Measurements from ENCODE around the gene IDS.

IDS gene

DNA sequence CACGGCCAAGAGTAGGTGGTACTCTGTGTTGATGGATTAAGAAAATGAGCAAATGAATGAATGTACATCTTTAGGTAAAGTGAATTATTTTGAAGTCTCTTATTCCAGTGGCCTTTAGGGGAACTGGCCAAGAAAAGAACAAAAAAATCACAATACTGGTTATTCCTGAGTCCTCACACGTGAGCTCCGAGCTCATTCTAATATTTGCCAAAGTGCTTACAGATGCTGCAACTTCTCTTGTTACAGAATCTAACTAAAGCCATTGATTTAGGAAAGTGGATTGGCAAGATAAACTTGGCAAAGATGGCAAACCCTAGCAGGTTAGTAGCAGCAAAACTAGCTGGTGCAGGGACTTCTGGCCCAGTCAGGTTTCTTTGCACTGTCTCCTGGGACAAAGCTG is 37.6 kb downstream of the IDS start:
- TF ChIP-seq, protein P1, sequence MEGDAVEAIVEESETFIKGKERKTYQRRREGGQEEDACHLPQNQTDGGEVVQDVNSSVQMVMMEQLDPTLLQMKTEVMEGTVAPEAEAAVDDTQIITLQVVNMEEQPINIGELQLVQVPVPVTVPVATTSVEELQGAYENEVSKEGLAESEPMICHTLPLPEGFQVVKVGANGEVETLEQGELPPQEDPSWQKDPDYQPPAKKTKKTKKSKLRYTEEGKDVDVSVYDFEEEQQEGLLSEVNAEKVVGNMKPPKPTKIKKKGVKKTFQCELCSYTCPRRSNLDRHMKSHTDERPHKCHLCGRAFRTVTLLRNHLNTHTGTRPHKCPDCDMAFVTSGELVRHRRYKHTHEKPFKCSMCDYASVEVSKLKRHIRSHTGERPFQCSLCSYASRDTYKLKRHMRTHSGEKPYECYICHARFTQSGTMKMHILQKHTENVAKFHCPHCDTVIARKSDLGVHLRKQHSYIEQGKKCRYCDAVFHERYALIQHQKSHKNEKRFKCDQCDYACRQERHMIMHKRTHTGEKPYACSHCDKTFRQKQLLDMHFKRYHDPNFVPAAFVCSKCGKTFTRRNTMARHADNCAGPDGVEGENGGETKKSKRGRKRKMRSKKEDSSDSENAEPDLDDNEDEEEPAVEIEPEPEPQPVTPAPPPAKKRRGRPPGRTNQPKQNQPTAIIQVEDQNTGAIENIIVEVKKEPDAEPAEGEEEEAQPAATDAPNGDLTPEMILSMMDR (IDR thresholded peaks at IDR 0.05; ENCODE audit: insufficient read depth, low read length, poor library complexity, severe bottlenecking) = no peak
- Histone ChIP-seq H3K36me3 (ENCODE audit: control insufficient read depth, insufficient read depth, low read length) (no peaks in the 10 kb centered on the region), H3K27me3 (replicated peaks; ENCODE audit: control insufficient read depth, insufficient read depth, low read length) (no peaks in the 10 kb centered on the region; the same call in 1 of the 2 replicates), H3K4me3 (replicated peaks; ENCODE audit: low read depth, low read length) (no peak overlapping the region)
- DNase-seq (ENCODE audit: extremely low read depth, insufficient read length) = no peak

DNA sequence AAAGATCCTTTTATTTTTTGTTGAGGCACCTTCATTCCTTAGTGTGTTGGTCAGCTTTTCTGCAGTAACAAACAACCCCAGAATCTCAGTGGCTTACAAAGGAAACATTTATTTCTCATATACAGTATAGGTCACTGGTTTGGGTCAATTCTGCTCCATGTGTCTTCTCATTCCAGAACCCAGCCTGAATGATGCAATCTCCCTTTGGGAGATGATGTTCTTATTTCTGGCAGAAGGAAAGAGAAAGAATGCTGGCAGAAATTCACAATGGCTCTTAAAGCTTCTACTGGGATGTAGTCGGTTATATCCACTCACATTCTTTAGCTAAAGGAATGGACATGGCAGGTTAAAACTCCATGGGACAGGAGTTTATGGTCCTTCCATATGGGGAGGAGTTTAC is 42.3 kb downstream of the IDS start:
- no peak for DNase-seq (ENCODE audit: extremely low read depth, insufficient read length)
- TF ChIP-seq, protein P1 (IDR thresholded peaks at IDR 0.05; ENCODE audit: insufficient read depth, low read length, poor library complexity, severe bottlenecking) = no peak
- Histone ChIP-seq H3K4me3 (replicated peaks; ENCODE audit: low read depth, low read length) (no peak overlapping the region), H3K36me3 (ENCODE audit: control insufficient read depth, insufficient read depth, low read length) (no peaks in the 10 kb centered on the region), H3K27me3 (replicated peaks; ENCODE audit: control insufficient read depth, insufficient read depth, low read length) (no peaks in the 10 kb centered on the region)

DNA sequence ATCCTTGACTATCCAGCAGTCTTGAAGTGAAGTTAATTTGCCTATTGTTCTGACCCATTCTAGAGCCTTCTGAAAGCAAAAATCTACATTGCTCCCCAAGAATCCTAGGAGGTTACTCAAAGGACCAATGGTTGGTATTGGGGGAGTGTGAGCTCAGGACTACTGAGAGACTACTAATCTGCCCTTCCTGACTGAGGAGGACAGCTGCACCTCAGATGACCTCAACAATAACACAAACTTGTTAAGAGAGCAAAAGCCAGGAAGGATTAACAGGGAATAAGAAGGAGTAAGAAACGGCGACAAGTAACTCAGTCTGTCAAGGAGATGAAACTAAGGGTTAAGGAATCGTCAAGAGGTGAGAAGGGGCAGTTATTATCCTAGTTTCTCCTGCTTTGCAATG is 43.4 kb downstream of the IDS start:
- no peaks in the 10 kb centered on the region for H3K27me3 ChIP-seq (replicated peaks; ENCODE audit: control insufficient read depth, insufficient read depth, low read length)
- no peak overlapping the region for H3K4me3 ChIP-seq (replicated peaks; ENCODE audit: low read depth, low read length)
- DNase-seq (ENCODE audit: extremely low read depth, insufficient read length) = no peak
- TF ChIP-seq, protein P1 (IDR thresholded peaks at IDR 0.05; ENCODE audit: insufficient read depth, low read length, poor library complexity, severe bottlenecking) = no peak
- no peaks in the 10 kb centered on the region for H3K36me3 ChIP-seq (ENCODE audit: control insufficient read depth, insufficient read depth, low read length)

DNA sequence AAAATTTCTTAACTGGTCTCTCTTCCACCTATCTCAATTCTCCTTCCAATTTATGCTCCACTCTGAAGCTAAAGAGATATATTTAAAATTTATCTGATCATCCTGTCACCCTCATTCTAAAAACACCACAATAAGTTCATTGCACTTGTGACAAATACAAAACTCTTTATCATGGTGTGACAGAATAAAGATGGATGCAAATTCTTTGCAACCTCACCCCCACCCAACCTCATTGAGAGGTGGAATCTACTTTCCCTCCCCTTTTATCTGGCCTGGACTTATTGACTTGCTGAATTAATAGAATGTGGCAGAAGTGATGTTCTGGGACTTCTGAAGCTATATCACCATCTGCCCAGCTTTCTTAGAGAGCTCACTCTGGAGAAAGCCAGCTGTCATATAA is 46.5 kb downstream of the IDS start:
- no peak for DNase-seq (ENCODE audit: extremely low read depth, insufficient read length)
- Histone ChIP-seq H3K36me3 (ENCODE audit: control insufficient read depth, insufficient read depth, low read length) (no peaks in the 10 kb centered on the region), H3K27me3 (replicated peaks; ENCODE audit: control insufficient read depth, insufficient read depth, low read length) (no peaks in the 10 kb centered on the region), H3K4me3 (replicated peaks; ENCODE audit: low read depth, low read length) (no peak overlapping the region)
- TF ChIP-seq, protein P1 (IDR thresholded peaks at IDR 0.05; ENCODE audit: insufficient read depth, low read length, poor library complexity, severe bottlenecking) = no peak

DNA sequence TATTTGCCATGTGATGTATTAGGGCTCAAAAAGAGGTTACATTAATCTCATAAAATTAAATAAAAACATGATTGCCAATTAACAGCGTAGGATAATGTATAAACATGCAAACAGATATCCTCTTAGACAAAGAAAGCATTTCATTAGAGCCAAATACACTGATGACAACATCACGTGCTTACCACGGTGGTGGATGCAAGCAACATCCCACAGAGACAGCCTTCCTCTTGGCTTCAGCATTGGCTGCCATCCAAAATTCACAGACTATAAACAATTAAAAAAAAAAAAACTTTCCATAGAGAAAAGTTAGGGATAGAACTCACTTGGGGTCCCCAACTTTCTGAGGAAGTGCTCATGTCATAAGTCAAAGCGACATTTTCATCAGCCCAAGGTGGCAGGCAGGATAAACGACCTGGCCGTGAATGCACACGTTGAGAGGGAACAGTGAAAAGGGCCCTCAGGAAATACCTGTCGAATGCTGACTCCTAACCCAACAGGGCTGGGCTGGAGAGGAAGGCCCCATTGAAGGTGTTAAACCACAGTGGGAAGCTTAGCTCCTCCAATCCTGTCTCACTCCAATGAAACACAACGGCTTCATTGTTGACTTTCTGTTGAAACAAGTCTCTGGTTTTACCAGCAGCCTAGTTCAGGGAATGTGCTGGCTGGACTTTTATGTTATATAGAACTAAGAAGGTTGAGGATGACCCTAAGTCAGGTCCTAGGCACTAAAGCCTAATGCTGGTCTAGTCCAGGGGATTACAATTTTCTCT is 48.4 kb downstream of the IDS start:
- no peak overlapping the region for H3K4me3 ChIP-seq (replicated peaks; ENCODE audit: low read depth, low read length)
- TF ChIP-seq, protein P1 (IDR thresholded peaks at IDR 0.05; ENCODE audit: insufficient read depth, low read length, poor library complexity, severe bottlenecking) = no peak
- no peaks in the 10 kb centered on the region for H3K36me3 ChIP-seq (ENCODE audit: control insufficient read depth, insufficient read depth, low read length)
- H3K27me3 ChIP-seq (replicated peaks; ENCODE audit: control insufficient read depth, insufficient read depth, low read length) = no peaks in the 10 kb centered on the region
- no peak for DNase-seq (ENCODE audit: extremely low read depth, insufficient read length)

All from GM06990 (cell line).